ENCODE data around the gene KRTAP29-1. TPM values are rescaled to one million over a fixed set of nuclear protein-coding genes. Genes with fewer than 3 reads are reported as not detected.

Gene KRTAP29-1
- total RNA-seq, 1 donor from 2014 or later: not detected

DNA sequence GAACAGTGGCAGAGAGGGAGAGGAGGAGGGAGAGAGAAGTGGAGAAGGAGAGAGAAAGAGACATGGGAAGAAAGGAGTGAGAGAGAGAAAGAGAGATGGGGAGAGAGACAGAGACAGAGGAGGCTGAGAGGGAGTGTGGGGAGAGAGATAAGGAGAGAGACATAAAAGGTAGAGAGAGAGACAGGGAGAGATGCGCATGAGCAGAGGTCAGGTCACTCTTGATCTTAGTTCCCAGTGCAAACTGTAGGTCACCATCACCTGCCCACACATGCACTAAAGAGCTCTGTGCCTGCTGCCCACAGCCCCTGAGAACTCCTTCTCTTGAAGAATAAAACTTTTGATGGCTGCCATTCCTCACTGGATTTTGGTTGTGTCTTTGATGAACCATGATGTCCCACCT is 33.1 kb upstream of the KRTAP29-1 start:
- DNase-seq (ENCODE audit: low read depth): no peak
- no peaks in the 10 kb centered on the region for H3K27me3 ChIP-seq (ENCODE audit: control insufficient read depth, insufficient read depth, low read length)
- H3K36me3 ChIP-seq (ENCODE audit: control insufficient read depth, insufficient read depth, low read length): no peaks in the 10 kb centered on the region
- no peak overlapping the region for H3K4me3 ChIP-seq (ENCODE audit: low read depth, low read length)
- TF ChIP-seq, protein P1, sequence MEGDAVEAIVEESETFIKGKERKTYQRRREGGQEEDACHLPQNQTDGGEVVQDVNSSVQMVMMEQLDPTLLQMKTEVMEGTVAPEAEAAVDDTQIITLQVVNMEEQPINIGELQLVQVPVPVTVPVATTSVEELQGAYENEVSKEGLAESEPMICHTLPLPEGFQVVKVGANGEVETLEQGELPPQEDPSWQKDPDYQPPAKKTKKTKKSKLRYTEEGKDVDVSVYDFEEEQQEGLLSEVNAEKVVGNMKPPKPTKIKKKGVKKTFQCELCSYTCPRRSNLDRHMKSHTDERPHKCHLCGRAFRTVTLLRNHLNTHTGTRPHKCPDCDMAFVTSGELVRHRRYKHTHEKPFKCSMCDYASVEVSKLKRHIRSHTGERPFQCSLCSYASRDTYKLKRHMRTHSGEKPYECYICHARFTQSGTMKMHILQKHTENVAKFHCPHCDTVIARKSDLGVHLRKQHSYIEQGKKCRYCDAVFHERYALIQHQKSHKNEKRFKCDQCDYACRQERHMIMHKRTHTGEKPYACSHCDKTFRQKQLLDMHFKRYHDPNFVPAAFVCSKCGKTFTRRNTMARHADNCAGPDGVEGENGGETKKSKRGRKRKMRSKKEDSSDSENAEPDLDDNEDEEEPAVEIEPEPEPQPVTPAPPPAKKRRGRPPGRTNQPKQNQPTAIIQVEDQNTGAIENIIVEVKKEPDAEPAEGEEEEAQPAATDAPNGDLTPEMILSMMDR (IDR thresholded peaks at IDR 0.05; ENCODE audit: insufficient read depth, low read length, poor library complexity, severe bottlenecking): no peak

DNA sequence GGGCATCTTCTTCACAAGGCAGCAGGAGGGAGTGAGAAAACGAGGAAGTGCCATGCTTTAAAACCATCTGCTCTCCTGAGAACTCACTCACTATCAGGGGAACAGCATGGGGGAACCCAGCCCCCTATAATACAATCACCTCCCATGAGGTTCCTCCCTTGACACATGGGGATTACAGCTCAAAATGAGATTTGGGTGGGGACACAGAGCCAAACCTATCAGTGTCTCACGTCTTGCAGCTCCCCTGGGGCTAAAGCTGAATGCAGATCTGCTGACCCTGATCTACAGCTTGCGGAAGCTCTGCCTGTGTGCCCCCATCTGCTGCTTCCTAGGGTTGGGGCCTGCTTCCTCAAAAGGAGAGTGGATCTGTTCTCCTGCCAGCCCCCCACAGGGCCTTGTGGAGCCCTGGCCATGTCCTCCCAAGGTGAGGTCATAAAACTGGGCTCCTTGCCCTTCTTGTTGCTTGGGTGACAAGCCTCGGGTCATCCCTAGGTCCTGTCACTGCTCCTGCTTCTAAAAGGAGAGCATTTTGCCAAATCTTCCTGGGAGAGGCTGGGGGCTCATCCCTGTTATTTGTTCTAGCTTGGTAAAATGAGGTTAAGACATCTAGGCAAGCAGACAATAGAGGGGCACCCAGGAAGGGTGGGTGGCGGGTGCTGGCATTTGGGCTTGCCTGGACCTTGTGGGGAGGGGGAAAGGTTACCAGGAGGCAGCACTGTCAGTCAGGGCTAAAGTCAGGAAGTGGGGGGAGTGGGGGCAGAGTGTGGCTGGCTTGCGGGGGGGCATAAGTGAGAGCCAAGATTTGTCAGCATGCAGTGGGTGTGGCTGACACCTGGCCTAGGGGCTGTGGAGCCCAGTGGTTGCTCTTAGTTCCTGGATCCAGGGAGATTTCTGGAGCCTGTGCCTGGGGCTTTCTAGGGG is 32.0 kb upstream of the KRTAP29-1 start:
- Histone ChIP-seq H3K27me3 (ENCODE audit: control insufficient read depth, insufficient read depth, low read length) (no peaks in the 10 kb centered on the region), H3K36me3 (ENCODE audit: control insufficient read depth, insufficient read depth, low read length) (no peaks in the 10 kb centered on the region), H3K4me3 (ENCODE audit: low read depth, low read length) (no peak overlapping the region)
- DNase-seq (ENCODE audit: low read depth): no peak
- TF ChIP-seq, protein P1 (IDR thresholded peaks at IDR 0.05; ENCODE audit: insufficient read depth, low read length, poor library complexity, severe bottlenecking): no peak

DNA sequence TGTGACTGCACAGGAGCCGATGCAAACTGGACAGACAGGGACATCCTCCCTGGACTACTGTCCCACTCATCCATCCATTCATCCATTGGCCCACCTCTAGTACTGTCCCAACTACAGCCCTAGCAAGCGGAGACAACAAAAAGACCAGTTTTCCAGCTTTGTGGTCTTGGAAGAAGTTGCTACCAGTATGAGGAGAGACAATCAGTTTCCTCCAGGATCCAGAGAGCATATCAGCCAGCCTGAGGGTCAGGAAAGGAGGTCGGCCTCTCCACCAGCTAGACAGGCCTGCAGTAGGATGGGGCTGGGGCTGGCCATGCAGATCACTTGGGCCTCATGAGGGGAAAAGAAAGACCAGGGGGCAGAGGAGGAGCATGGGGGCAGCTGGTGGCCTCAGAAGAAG is 31.2 kb upstream of the KRTAP29-1 start:
- H3K27me3 ChIP-seq (ENCODE audit: control insufficient read depth, insufficient read depth, low read length): no peaks in the 10 kb centered on the region
- no peak for DNase-seq (ENCODE audit: low read depth)
- TF ChIP-seq, protein P1 (IDR thresholded peaks at IDR 0.05; ENCODE audit: insufficient read depth, low read length, poor library complexity, severe bottlenecking): no peak
- no peaks in the 10 kb centered on the region for H3K36me3 ChIP-seq (ENCODE audit: control insufficient read depth, insufficient read depth, low read length)
- no peak overlapping the region for H3K4me3 ChIP-seq (ENCODE audit: low read depth, low read length)

DNA sequence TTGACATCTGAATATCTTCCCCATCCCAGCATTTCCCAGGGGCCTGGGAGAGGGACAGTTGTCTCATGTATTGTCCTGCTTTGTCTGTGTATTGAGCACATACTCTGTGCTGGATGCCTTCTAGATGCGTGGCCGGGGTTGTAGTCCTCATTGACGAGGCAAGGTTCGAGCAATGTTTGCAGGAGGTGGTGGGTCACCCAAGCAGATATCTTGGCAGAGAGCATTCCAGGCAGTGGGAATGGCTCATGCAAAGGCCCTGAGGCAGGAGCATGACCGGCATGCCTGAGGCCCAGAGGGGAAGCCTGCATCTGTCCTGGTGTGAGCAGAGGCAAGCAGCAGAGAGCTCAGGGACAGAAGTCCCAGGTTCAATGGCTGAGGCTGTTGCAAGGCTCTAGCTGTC is 30.4 kb upstream of the KRTAP29-1 start:
- TF ChIP-seq, protein P1 (IDR thresholded peaks at IDR 0.05; ENCODE audit: insufficient read depth, low read length, poor library complexity, severe bottlenecking): no peak
- DNase-seq (ENCODE audit: low read depth): no peak
- Histone ChIP-seq H3K36me3 (ENCODE audit: control insufficient read depth, insufficient read depth, low read length) (no peaks in the 10 kb centered on the region), H3K4me3 (ENCODE audit: low read depth, low read length) (no peak overlapping the region), H3K27me3 (ENCODE audit: control insufficient read depth, insufficient read depth, low read length) (no peaks in the 10 kb centered on the region)

DNA sequence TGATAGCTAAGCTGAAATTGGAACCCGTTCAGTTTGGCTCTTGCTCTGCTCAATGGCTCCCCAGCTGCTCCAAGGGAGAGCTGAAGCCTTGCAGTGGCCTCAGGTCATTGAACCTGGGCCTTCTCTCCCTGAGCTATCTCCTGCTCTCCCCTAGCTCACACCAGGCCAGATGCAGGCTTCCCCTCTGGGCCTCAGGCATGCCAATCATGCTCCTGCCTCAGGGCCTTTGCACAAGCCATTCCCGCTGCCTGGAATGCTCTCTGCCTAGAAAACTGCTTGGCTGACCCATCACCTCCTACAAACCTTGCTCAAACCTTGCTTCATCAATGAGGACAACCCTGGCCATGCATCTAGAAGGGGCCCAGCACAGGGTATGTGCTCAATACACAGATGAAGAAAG is 29.6 kb upstream of the KRTAP29-1 start:
- Histone ChIP-seq H3K4me3 (ENCODE audit: low read depth, low read length) (no peak overlapping the region), H3K27me3 (ENCODE audit: control insufficient read depth, insufficient read depth, low read length) (no peaks in the 10 kb centered on the region), H3K36me3 (ENCODE audit: control insufficient read depth, insufficient read depth, low read length) (no peaks in the 10 kb centered on the region)
- no peak for DNase-seq (ENCODE audit: low read depth)
- TF ChIP-seq, protein P1 (IDR thresholded peaks at IDR 0.05; ENCODE audit: insufficient read depth, low read length, poor library complexity, severe bottlenecking): no peak
